Measurements from ENCODE around the gene TFPT.
A peak's percentile ranks its signal among the peaks of the same experiment; 100 is the strongest.

The TFPT gene

GRCh38 chr19:54138489-54139256 lies 23.2 kb upstream of the TFPT start:
- ChIA-PET CTCF (no interaction called here), POLR2A (ENCODE audit: low non-redundant PET) (interaction anchor here (0.6 kb wide), 1 partner anchor 316 kb away, joined by 3 read pairs; no protein-coding TSS in a partner anchor)
- TF ChIP-seq CTCF (conservative IDR thresholded peaks at IDR 0.05; ENCODE audit: low read depth) = no peak
- no peak for DNase-seq (ENCODE audit: low spot score)
- peak overlapping the region; percentile 86 for H3K27ac ChIP-seq

- DNase-seq (ENCODE audit: low spot score) = no peak
- POLR2A ChIA-PET (ENCODE audit: low non-redundant PET) = interaction anchor here (0.6 to 1.6 kb wide), 3 partner anchors 10 to 469 kb away, joined by 3 to 5 read pairs (median 4); partner anchors contain the start of gene LENG1
- CTCF ChIA-PET = no interaction called here
- no peak for TF ChIP-seq CTCF (conservative IDR thresholded peaks at IDR 0.05; ENCODE audit: low read depth)
- H3K27ac ChIP-seq = peak within 1 kb of the TSS; percentile 94
Observed at GRCh38 chr19:54137699-54138488, 22.4 kb upstream of the TFPT start, which contains the start of gene CNOT3. Gene CNOT3 (plus strand): TSS chr19:54137762. CDS start chr19:54142979, 5,217 bp downstream.

- DNase-seq (ENCODE audit: low spot score) = peak; percentile 99
- TF ChIP-seq CTCF (conservative IDR thresholded peaks at IDR 0.05; ENCODE audit: low read depth) = no peak
- peak overlapping the region; percentile 94 for H3K27ac ChIP-seq
- POLR2A ChIA-PET (ENCODE audit: low non-redundant PET) = interaction anchor here (0.6 to 1.6 kb wide), 5 partner anchors 11 to 469 kb away, joined by 3 to 5 read pairs (median 3); partner anchors contain the start of genes LENG1, PRPF31 and TFPT
- CTCF ChIA-PET = no interaction called here
Observed at GRCh38 chr19:54136864-54137698, 21.6 kb upstream of the TFPT start.

GRCh38 chr19:54136086-54136863 lies 20.8 kb upstream of the TFPT start:
- CTCF ChIA-PET = no interaction called here
- no peak for TF ChIP-seq CTCF (conservative IDR thresholded peaks at IDR 0.05; ENCODE audit: low read depth)
- POLR2A ChIA-PET (ENCODE audit: low non-redundant PET) = interaction anchor here (0.8 to 1.6 kb wide), 4 partner anchors 11 to 24 kb away, joined by 3 to 5 read pairs (median 4); partner anchors contain the start of genes LENG1, PRPF31 and TFPT
- no peak for DNase-seq (ENCODE audit: low spot score)
- H3K27ac ChIP-seq = peak overlapping the region; percentile 94

GRCh38 chr19:54133957-54134590 lies 18.6 kb upstream of the TFPT start:
- peak overlapping the region; percentile 94 for H3K27ac ChIP-seq
- ChIA-PET POLR2A (ENCODE audit: low non-redundant PET) (no interaction called here), CTCF (no interaction called here)
- TF ChIP-seq CTCF (conservative IDR thresholded peaks at IDR 0.05; ENCODE audit: low read depth) = no peak
- DNase-seq (ENCODE audit: low spot score) = no peak

Measured in RWPE1 (cell line).